HepG2 (cell line): ENCODE data around the gene SERINC4. TPM values are rescaled to one million over a fixed set of nuclear protein-coding genes. Genes with fewer than 3 reads are reported as not detected.

ENCODE experiments used
- GLI4 ChIP-seq: sonication (generic); formaldehyde crosslinking; IDR thresholded peaks from 2 replicates; pipeline ENCODE4 v1.5.1; 2020; ENCODE audit warnings: missing genetic modification reagents, mild to moderate bottlenecking, moderate library complexity, borderline replicate concordance
- IRF2 ChIP-seq: IDR thresholded peaks from 2 replicates; pipeline ENCODE4 v1.6.1; 2018; ENCODE audit warnings: missing genetic modification reagents, missing compliant biosample characterization
- PHF20 ChIP-seq: sonication (generic); formaldehyde crosslinking; IDR thresholded peaks from 2 replicates; pipeline ENCODE4 v1.5.0; 2020; ENCODE audit warnings: mild to moderate bottlenecking, missing genetic modification reagents
- PITX1 ChIP-seq: sonication (generic); formaldehyde crosslinking; IDR thresholded peaks from 2 replicates; pipeline ENCODE4 v1.5.1; 2020; ENCODE audit warnings: mild to moderate bottlenecking, missing genetic modification reagents
- RBM39 ChIP-seq: fragments of 200-400 bp; formaldehyde crosslinking; IDR thresholded peaks from one replicate; pipeline ENCODE4 v1.6.1; 2018; ENCODE audit warnings: antibody characterized with exemption, mild to moderate bottlenecking, low read depth, low read length; ENCODE audit not compliant: poor library complexity, severe bottlenecking
- REPIN1 ChIP-seq: sonication (generic); formaldehyde crosslinking; IDR thresholded peaks from 2 replicates; pipeline ENCODE4 v1.8.0; 2022; ENCODE audit warnings: missing genetic modification reagents, low read depth, mild to moderate bottlenecking, borderline replicate concordance
- RXRB ChIP-seq: IDR thresholded peaks from 2 replicates; pipeline ENCODE4 v1.6.1; 2016; ENCODE audit warnings: borderline replicate concordance, missing genetic modification reagents, missing compliant biosample characterization
- SMARCE1 ChIP-seq: fragments of 450-650 bp; IDR thresholded peaks from 2 replicates; pipeline ENCODE4 v1.6.1; 2017; ENCODE audit warnings: borderline replicate concordance
- SPEN ChIP-seq: sonication (generic); formaldehyde crosslinking; IDR thresholded peaks from 2 replicates; pipeline ENCODE4 v1.5.1; 2020; ENCODE audit warnings: low read depth, mild to moderate bottlenecking, missing genetic modification reagents
- TEAD2 ChIP-seq: sonication (generic); formaldehyde crosslinking; IDR thresholded peaks from 2 replicates; pipeline ENCODE4 v1.9.0; 2021; ENCODE audit warnings: missing genetic modification reagents
- ZFP36L1 ChIP-seq: sonication (generic); formaldehyde crosslinking; IDR thresholded peaks from 2 replicates; pipeline ENCODE4 v1.8.0; 2022; ENCODE audit warnings: mild to moderate bottlenecking, missing genetic modification reagents, moderate library complexity
- ZFP41 ChIP-seq: sonication (generic); formaldehyde crosslinking; IDR thresholded peaks from 2 replicates; pipeline ENCODE4 v1.4.0; 2020; ENCODE audit warnings: mild to moderate bottlenecking, missing genetic modification reagents, borderline replicate concordance
- ZNF326 ChIP-seq: sonication (generic); formaldehyde crosslinking; IDR thresholded peaks from 2 replicates; pipeline ENCODE4 v1.4.0; 2020; ENCODE audit warnings: missing genetic modification reagents, borderline replicate concordance
- polyA plus RNA-seq, 8 experiments: library from polyadenylated mRNA; depleted of rRNA in 3 of 8; stranded (reverse) in 7 of 8; unstranded in 1 of 8; fragments of >200 nt; fragmentation: Illumina TruSeq in 4 of 8; extraction: Trizol in 4 of 8; gene quantifications; 2 replicates each; pipeline versions ENCODE4 v1.2.1 to v1.2.3, GENCODE V29; 2011 to 2016; ENCODE audit warnings: low read depth in 4 of 8, missing spikeins in 1 of 8, mixed read lengths in 1 of 8; ENCODE audit not compliant: insufficient read depth in 1 of 8
- total RNA-seq, 5 experiments: library from RNA; depleted of rRNA; stranded (reverse); fragments of >200 nt; fragmentation: Illumina TruSeq; extraction: Trizol; gene quantifications; 2 replicates each; pipeline ENCODE4 v1.2.3, GENCODE V29; 2016; ENCODE audit warnings: low read depth in 1 of 5
- TF ChIP-seq, protein P1 (sequence below): IDR thresholded peaks from 2 replicates; pipeline ENCODE4 v1.4.0; 2020; ENCODE audit warnings: mild to moderate bottlenecking, missing genetic modification reagents
- TF ChIP-seq, protein P2 (sequence below): sonication (generic); formaldehyde crosslinking; IDR thresholded peaks from 2 replicates; pipeline ENCODE4 v1.4.0; 2020; ENCODE audit warnings: mild to moderate bottlenecking, missing genetic modification reagents
- TF ChIP-seq, protein P3 (sequence below): sonication (generic); formaldehyde crosslinking; IDR thresholded peaks from 2 replicates; pipeline ENCODE4 v1.4.0; 2020; ENCODE audit warnings: missing genetic modification reagents

Gene SERINC4
- total and polyA plus RNA-seq, 2 of the 13 experiments (the other 11 are each of a cell fraction or from before 2014, with no cell fraction given): not detected

DNA sequence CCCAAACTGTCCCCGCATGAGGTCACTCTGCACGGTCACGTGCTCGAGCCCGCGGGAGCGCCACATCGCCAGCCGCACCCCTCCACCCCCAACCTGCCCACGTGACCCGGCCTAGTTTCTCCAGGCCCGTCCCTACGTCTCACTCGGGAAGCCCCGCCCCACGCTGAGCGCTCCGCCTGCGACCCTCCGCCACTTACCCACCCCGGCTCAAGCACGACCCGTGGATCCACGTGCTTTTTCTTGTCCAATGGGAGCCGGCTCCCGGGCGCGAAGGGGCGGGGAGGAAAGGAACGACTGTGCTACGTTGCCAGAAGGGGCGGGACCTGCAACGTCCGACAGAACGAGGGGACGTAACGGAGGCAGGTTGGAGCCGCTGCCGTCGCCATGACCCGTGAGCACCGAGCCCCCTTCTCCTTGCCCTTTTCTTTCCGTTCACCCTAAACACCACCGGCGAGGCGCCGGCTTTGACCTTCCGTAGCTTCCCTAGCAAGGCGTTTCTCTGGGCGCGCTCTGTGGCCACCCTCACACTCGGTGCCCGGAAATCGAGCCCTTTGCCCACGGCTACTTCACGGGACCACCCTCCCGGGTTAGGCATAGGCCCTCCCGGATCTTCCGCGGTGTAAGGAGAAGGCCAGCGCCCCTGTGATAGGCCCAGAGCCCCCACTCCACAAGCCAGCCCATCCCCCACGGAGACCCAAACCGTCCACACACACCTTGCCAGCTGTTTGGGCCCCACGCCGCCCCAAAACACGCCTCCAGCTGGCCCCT, 7.8 kb downstream of the SERINC4 start, which contains the start of gene SERF2 (continued):
- 0 out of 2 replicates have a peak, but pooled peaks have one; percentile 60 for TF ChIP-seq RXRB
- TF ChIP-seq IRF2 (CRISPR knock-in tag): 0 out of 2 replicates have a peak, but pooled peaks have one; percentile 7
- TF ChIP-seq, protein P1, sequence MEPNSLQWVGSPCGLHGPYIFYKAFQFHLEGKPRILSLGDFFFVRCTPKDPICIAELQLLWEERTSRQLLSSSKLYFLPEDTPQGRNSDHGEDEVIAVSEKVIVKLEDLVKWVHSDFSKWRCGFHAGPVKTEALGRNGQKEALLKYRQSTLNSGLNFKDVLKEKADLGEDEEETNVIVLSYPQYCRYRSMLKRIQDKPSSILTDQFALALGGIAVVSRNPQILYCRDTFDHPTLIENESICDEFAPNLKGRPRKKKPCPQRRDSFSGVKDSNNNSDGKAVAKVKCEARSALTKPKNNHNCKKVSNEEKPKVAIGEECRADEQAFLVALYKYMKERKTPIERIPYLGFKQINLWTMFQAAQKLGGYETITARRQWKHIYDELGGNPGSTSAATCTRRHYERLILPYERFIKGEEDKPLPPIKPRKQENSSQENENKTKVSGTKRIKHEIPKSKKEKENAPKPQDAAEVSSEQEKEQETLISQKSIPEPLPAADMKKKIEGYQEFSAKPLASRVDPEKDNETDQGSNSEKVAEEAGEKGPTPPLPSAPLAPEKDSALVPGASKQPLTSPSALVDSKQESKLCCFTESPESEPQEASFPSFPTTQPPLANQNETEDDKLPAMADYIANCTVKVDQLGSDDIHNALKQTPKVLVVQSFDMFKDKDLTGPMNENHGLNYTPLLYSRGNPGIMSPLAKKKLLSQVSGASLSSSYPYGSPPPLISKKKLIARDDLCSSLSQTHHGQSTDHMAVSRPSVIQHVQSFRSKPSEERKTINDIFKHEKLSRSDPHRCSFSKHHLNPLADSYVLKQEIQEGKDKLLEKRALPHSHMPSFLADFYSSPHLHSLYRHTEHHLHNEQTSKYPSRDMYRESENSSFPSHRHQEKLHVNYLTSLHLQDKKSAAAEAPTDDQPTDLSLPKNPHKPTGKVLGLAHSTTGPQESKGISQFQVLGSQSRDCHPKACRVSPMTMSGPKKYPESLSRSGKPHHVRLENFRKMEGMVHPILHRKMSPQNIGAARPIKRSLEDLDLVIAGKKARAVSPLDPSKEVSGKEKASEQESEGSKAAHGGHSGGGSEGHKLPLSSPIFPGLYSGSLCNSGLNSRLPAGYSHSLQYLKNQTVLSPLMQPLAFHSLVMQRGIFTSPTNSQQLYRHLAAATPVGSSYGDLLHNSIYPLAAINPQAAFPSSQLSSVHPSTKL (CRISPR knock-in tag): no peak; the same call in 1 of the 2 replicates
- TF ChIP-seq, protein P2, sequence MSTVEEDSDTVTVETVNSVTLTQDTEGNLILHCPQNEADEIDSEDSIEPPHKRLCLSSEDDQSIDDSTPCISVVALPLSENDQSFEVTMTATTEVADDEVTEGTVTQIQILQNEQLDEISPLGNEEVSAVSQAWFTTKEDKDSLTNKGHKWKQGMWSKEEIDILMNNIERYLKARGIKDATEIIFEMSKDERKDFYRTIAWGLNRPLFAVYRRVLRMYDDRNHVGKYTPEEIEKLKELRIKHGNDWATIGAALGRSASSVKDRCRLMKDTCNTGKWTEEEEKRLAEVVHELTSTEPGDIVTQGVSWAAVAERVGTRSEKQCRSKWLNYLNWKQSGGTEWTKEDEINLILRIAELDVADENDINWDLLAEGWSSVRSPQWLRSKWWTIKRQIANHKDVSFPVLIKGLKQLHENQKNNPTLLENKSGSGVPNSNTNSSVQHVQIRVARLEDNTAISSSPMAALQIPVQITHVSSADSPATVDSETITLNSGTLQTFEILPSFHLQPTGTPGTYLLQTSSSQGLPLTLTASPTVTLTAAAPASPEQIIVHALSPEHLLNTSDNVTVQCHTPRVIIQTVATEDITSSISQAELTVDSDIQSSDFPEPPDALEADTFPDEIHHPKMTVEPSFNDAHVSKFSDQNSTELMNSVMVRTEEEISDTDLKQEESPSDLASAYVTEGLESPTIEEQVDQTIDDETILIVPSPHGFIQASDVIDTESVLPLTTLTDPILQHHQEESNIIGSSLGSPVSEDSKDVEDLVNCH: no peak
- 0 out of 2 replicates have a peak, but pooled peaks have one; percentile 15 for TF ChIP-seq ZFP36L1 (CRISPR knock-in tag)
- TF ChIP-seq TEAD2 (CRISPR knock-in tag): no peak
- peak; percentile 1; the same call in 1 of the 2 replicates for TF ChIP-seq SPEN (CRISPR knock-in tag)
- 0 out of 2 replicates have a peak, but pooled peaks have one; percentile 9 for TF ChIP-seq PHF20 (CRISPR knock-in tag)
- TF ChIP-seq, protein P3, sequence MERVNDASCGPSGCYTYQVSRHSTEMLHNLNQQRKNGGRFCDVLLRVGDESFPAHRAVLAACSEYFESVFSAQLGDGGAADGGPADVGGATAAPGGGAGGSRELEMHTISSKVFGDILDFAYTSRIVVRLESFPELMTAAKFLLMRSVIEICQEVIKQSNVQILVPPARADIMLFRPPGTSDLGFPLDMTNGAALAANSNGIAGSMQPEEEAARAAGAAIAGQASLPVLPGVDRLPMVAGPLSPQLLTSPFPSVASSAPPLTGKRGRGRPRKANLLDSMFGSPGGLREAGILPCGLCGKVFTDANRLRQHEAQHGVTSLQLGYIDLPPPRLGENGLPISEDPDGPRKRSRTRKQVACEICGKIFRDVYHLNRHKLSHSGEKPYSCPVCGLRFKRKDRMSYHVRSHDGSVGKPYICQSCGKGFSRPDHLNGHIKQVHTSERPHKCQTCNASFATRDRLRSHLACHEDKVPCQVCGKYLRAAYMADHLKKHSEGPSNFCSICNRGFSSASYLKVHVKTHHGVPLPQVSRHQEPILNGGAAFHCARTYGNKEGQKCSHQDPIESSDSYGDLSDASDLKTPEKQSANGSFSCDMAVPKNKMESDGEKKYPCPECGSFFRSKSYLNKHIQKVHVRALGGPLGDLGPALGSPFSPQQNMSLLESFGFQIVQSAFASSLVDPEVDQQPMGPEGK (CRISPR knock-in tag): peak; percentile 61; the same call in 1 of the 2 replicates
- no peak for TF ChIP-seq ZFP41 (CRISPR knock-in tag)
- no peak for TF ChIP-seq ZNF326 (CRISPR knock-in tag)
- no peak; the same call in 1 of the 2 replicates for TF ChIP-seq PITX1 (CRISPR knock-in tag)
- TF ChIP-seq REPIN1 (CRISPR knock-in tag): no peak
- TF ChIP-seq RBM39: peak; percentile 85
- TF ChIP-seq SMARCE1: no peak
- TF ChIP-seq GLI4 (CRISPR knock-in tag): no peak
